SU-DHL-6 (cell line): ENCODE data around the gene MYMX.

ENCODE experiments used
- CTCF ChIP-seq: fragments of 200-600 bp; sonication (generic); IDR thresholded peaks from one replicate; pipeline ENCODE4 v1.5.1; 2017; ENCODE audit warnings: antibody characterized with exemption, mild to moderate bottlenecking, low read length, moderate library complexity; ENCODE audit not compliant: insufficient read depth, poor library complexity, severe bottlenecking
- EZH2phosphoT487 ChIP-seq: fragments of 200-600 bp; sonication (generic), shearing (Covaris generic); conservative IDR thresholded peaks from 2 replicates; pipeline ENCODE4 v1.6.1; 2018; ENCODE audit warnings: mild to moderate bottlenecking, antibody characterized with exemption, low read length, moderate library complexity, mixed read lengths

GRCh38 chr6:44225579-44226325 lies 9.0 kb downstream of the MYMX start:
- no peak for TF ChIP-seq CTCF
- no peak for TF ChIP-seq EZH2phosphoT487
